Coronary artery (tissue), 2 donors: ENCODE data around the gene GGN.

Source experiments
- DNase-seq: peaks from one replicate; pipeline ENCODE4 v3.0.0-alpha.2; 2017; ENCODE audit warnings: low spot score
- H3K27ac ChIP-seq, 2 donors: fragments of 200-600 bp; sonication (generic); one replicate each; pipeline ENCODE4 v1.5.1; 2016 to 2019
- H3K4me3 ChIP-seq: fragments of 200-600 bp; sonication (generic); 2 replicates; pipeline ENCODE4 v1.5.1; 2016; ENCODE audit warnings: mild to moderate bottlenecking, moderate library complexity
- TF ChIP-seq, protein P1 (sequence below): fragments of 200-600 bp; sonication (generic); IDR thresholded peaks from one replicate; pipeline ENCODE4 v1.5.1; 2019; ENCODE audit warnings: antibody characterized with exemption

GGN gene, protein sequence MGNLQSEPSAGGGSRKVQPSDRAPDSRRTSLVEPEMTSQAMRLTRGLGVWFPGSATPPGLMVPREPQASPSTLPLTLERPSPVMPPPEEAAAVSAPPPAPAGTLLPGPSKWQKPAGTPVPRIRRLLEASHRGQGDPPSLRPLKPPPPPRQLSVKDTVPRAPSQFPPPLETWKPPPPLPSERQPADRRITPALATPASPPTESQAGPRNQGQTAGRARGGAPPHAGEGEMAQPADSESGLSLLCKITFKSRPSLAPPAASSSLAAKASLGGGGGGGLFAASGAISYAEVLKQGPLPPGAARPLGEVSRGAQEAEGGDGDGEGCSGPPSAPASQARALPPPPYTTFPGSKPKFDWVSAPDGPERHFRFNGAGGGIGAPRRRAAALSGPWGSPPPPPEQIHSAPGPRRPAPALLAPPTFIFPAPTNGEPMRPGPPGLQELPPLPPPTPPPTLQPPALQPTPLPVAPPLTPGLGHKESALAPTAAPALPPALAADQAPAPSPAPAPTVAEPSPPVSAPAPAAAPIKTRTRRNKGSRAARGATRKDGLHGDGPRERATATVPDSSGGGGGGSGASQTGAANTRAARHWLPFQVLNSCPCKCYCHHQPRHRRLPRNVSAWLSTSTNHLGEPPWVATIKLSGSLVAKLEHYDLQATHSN

DNA sequence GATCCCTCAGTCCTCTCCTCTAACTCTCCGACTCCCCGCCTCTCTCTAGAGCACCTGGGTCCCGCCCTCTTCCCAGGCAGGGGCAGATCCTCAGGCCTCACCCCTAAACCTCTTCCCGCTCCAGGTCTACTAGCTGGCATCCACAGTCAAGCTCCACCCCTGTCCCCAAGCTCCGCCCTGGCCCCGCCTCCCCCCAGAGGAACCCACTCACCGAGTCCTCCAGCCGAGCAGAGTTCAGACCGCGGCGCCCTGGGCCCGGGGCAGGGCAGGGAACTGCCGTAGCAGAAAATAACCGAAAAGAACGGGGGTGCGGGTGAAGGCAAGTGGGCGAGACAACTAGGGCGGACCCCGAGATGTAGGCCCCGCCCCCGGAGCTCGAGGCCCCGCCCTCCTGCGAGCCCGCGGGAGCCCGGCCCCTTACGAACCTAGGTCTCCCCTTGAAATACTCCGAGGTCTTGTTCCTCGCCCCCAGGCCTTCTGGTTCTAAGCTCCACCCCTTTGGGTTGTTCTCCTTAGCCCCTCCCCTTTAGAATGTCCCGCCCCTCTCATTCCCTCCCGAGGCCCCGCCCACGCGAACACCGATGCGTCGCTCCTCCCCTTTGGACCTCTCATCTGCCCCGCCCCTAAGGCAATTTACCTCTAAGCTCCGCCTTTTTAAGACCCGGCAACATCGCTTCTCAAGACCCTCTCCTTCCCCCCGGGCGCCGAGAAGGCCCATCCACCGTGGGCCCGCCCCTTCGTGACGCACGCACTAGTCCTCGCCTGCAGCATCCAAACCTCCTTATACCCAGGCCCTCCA is at the start of gene GGN:
TSS of gene GGN (minus strand) at position 485 of the 799 bp plus-strand sequence. CDS start 773 bp downstream, outside the sequence.
- H3K27ac ChIP-seq = peak within 1 kb of the TSS; percentile 83 to 89
- TF ChIP-seq, protein P1, sequence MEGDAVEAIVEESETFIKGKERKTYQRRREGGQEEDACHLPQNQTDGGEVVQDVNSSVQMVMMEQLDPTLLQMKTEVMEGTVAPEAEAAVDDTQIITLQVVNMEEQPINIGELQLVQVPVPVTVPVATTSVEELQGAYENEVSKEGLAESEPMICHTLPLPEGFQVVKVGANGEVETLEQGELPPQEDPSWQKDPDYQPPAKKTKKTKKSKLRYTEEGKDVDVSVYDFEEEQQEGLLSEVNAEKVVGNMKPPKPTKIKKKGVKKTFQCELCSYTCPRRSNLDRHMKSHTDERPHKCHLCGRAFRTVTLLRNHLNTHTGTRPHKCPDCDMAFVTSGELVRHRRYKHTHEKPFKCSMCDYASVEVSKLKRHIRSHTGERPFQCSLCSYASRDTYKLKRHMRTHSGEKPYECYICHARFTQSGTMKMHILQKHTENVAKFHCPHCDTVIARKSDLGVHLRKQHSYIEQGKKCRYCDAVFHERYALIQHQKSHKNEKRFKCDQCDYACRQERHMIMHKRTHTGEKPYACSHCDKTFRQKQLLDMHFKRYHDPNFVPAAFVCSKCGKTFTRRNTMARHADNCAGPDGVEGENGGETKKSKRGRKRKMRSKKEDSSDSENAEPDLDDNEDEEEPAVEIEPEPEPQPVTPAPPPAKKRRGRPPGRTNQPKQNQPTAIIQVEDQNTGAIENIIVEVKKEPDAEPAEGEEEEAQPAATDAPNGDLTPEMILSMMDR = no peak
- H3K4me3 ChIP-seq = peak within 1 kb of the TSS; percentile 80
- peak; percentile 91 for DNase-seq

DNA sequence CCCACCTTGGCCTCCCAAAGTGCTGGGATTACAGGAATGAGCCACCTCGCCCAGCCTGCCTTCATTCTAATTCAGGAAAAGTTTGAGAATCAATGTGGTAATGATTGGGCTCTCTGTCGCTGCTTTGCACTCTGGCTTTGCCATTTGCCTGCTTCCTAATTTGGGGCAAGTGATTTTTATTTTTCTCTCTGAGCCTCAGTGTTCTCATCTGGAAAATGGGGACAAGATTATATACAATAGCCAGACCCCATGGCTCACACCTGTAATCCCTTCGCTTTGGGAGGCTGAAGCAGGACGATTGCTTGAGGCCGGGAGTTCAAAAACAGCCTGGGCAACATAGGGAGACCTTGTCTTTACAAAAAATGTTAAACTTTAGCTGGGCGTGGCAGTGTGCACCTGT is 49.5 kb upstream of the GGN start:
- TF ChIP-seq, protein P1 = no peak
- no peak overlapping the region for H3K4me3 ChIP-seq
- H3K27ac ChIP-seq = no peak overlapping the region
- DNase-seq = no peak

DNA sequence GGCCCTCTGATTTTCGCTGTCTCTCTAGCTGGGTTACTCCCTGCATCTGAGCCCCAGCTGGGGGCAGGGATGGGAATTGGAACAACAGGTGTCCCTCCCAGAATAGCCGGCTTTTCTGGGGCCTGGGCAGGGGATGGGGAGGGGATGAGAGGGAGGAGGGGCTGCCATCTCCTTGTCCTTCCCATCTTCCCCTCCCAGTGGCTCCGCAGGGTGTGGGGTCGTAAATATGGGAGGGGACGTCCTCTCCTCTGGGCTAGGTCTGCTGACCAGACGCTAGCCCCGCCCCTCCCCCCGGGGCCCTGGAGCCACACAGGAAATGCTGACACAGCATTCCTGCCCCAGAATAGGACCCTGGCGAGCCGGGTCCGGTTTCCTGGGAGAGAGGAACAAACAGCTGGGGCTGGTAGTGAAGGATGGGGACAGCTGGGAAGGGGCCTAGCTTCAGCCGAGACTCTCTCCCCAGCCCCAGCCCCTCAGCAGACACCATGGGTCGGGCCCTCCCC is 46.8 kb upstream of the GGN start:
- TF ChIP-seq, protein P1 = no peak
- Histone ChIP-seq H3K27ac (peak overlapping the region in 1 of 2 donors; percentile 32), H3K4me3 (peak overlapping the region; percentile 37)
- no peak for DNase-seq

DNA sequence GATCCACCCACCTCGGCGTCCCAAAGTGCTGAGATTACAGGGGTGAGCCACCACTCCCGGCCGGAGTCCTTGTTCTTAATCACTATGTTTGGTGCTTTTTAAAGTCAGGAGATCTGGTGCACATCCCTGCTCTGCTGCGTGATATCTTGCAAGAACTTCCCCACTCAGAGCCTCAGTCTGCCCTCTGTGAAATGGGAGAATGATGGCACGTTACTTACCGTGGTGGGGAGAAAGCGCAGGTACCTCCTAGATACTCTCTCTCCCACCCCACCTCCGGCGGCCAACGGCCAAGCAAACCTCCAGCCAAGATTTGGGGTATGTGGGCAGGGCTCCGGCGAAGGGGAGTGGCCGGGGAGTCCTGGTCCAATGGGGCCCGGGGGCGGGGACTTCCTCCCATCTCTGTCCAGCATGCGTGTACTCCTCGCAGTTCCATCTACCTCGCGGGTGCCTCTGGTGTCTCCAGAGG is 45.5 kb upstream of the GGN start, which contains the start of gene RYR1:
TSS of gene RYR1 (plus strand) at position 424 of the 466 bp plus-strand sequence. CDS start 139 bp downstream, outside the sequence.
- TF ChIP-seq, protein P1 = no peak
- Histone ChIP-seq H3K4me3 (peak within 1 kb of the TSS; percentile 37), H3K27ac (peak within 1 kb of the TSS in 1 of 2 donors; percentile 32)
- no peak for DNase-seq

DNA sequence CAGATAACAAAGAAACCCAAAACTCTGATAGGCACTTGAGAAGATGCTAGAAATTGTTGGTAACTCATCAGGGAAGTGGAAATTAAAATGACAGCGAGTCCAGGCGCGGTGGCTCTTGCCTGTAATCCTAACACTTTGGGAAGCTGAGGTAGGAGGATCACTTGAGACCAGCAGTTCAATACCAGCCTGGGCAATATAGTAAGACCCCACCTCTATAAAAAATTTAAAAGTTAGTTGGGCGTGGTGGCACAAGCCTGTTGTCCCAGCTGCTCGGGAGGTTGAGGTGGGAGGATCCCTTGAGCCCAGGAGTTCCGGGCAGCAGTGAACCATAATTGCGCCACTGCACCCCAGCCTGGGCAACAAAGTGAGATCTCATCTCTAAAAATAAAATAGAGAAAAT is 43.1 kb upstream of the GGN start:
- no peak for DNase-seq
- Histone ChIP-seq H3K4me3 (no peak overlapping the region), H3K27ac (no peak overlapping the region)
- TF ChIP-seq, protein P1 = no peak

DNA sequence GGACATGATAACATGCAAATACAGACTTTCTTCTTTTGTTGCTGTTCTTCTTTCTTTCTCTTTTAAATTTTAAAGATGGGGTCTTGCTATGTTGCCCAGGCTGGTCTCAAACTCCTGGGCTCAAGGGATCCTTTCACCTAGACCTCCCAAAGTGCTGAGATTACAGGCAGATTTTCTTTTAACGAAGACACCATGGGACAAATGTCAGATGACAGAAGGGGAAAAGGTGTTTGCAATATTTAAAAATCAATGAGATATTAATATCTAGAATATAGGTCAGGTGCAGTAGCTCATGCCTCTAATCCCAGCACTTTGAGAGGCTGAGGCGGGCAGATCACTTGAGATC is 42.0 kb upstream of the GGN start:
- TF ChIP-seq, protein P1 = no peak
- Histone ChIP-seq H3K27ac (no peak overlapping the region), H3K4me3 (no peak overlapping the region)
- no peak for DNase-seq
